RWPE2 (cell line): Measurements from ENCODE around the gene PSME3IP1.
"Not testable (repeated sequence)": the region's sequence is repeated elsewhere in the genome, so short reads cannot be mapped to it uniquely, and the experiment has no call there.

Experiments
- ATAC-seq: fragments of 200-7000 bp; cut with Tn5 transposase; 3 replicates; pipeline ENCODE4 v1.9.1; 2021; ENCODE audit warnings: low read depth
- DNase-seq: peaks from one replicate; pipeline ENCODE4 v3.0.0-alpha.2; 2020; ENCODE audit warnings: low spot score
- H3K27ac ChIP-seq: fragments of 450-650 bp; 2 replicates; pipeline ENCODE4 v1.5.1; 2017; ENCODE audit warnings: mild to moderate bottlenecking; ENCODE audit not compliant: poor library complexity, severe bottlenecking
- H3K27me3 ChIP-seq: fragments of 250-450 bp; sonication (Bioruptor Pico); 2 replicates; pipeline ENCODE4 v1.5.1; 2021; ENCODE audit warnings: mild to moderate bottlenecking, moderate library complexity; ENCODE audit not compliant: insufficient read depth, poor library complexity, severe bottlenecking
- H3K36me3 ChIP-seq: fragments of 250-450 bp; sonication (Bioruptor Pico); 2 replicates; pipeline ENCODE4 v1.5.1; 2020; ENCODE audit warnings: low read depth, mild to moderate bottlenecking, moderate library complexity
- H3K4me1 ChIP-seq: fragments of 250-450 bp; sonication (Bioruptor Pico); 2 replicates; pipeline ENCODE4 v1.5.1; 2021; ENCODE audit warnings: mild to moderate bottlenecking, moderate library complexity; ENCODE audit not compliant: insufficient read depth, poor library complexity, severe bottlenecking
- H3K4me3 ChIP-seq: fragments of 250-450 bp; sonication (Bioruptor Pico); 2 replicates; pipeline ENCODE4 v1.5.1; 2021; ENCODE audit warnings: mild to moderate bottlenecking, moderate library complexity; ENCODE audit not compliant: severe bottlenecking
- H3K9me3 ChIP-seq: fragments of 250-450 bp; sonication (Bioruptor Pico); 2 replicates; pipeline ENCODE4 v1.5.1; 2021; ENCODE audit warnings: mild to moderate bottlenecking, moderate library complexity; ENCODE audit not compliant: severe bottlenecking
- CTCF ChIP-seq: fragments of 450-650 bp; IDR thresholded peaks from one replicate; pipeline ENCODE4 v1.5.1; 2017; ENCODE audit warnings: mild to moderate bottlenecking, moderate library complexity; ENCODE audit not compliant: poor library complexity, severe bottlenecking

Gene PSME3IP1

GRCh38 chr16:57208926-57209325, 23.1 kb upstream of the PSME3IP1 start:
- TF ChIP-seq CTCF, result no peak
- DNase-seq (no peak), ATAC-seq (no peak)
- peaks cover 90% of the 10 kb centered on the region for H3K36me3 ChIP-seq
- peaks cover 12% of the 10 kb centered on the region for H3K4me1 ChIP-seq
- no peaks in the 10 kb centered on the region for H3K27me3 ChIP-seq
- H3K27ac ChIP-seq, result no peak overlapping the region
- H3K9me3 ChIP-seq, result no peaks in the 10 kb centered on the region
- no peak overlapping the region for H3K4me3 ChIP-seq

- ATAC-seq (no peak), DNase-seq (no peak)
- TF ChIP-seq CTCF, result no peak
- Histone ChIP-seq H3K27me3 (no peaks in the 10 kb centered on the region), H3K4me1 (no peaks in the 10 kb centered on the region), H3K36me3 (peaks cover 60% of the 10 kb centered on the region), H3K27ac (no peak overlapping the region), H3K4me3 (no peak overlapping the region), H3K9me3 (no peaks in the 10 kb centered on the region)
Observed at GRCh38 chr16:57204675-57205074, 18.8 kb upstream of the PSME3IP1 start.

GRCh38 chr16:57203451-57203850, 17.6 kb upstream of the PSME3IP1 start:
- Histone ChIP-seq H3K27me3 (no peaks in the 10 kb centered on the region), H3K36me3 (peaks cover 48% of the 10 kb centered on the region), H3K4me3 (no peak overlapping the region), H3K27ac (no peak overlapping the region), H3K9me3 (no peaks in the 10 kb centered on the region), H3K4me1 (no peaks in the 10 kb centered on the region)
- no peak for TF ChIP-seq CTCF
- DNase-seq (no peak), ATAC-seq (no peak)

- Histone ChIP-seq H3K4me3 (no peak overlapping the region), H3K9me3 (no peaks in the 10 kb centered on the region), H3K27ac (no peak overlapping the region), H3K27me3 (no peaks in the 10 kb centered on the region), H3K4me1 (peaks cover 2% of the 10 kb centered on the region), H3K36me3 (peaks cover 42% of the 10 kb centered on the region)
- ATAC-seq (no peak), DNase-seq (no peak)
- no peak for TF ChIP-seq CTCF
Observed at GRCh38 chr16:57202095-57202886, 16.5 kb upstream of the PSME3IP1 start.

GRCh38 chr16:57200926-57201325, 15.1 kb upstream of the PSME3IP1 start:
- not testable (repeated sequence) for H3K27me3 ChIP-seq, H3K4me3 ChIP-seq, ATAC-seq, H3K9me3 ChIP-seq, H3K27ac ChIP-seq, DNase-seq
- Histone ChIP-seq H3K4me1 (peaks cover 15% of the 10 kb centered on the region), H3K36me3 (peaks cover 33% of the 10 kb centered on the region)

GRCh38 chr16:57200321-57200720, 14.5 kb upstream of the PSME3IP1 start:
- not testable (repeated sequence) for H3K4me3 ChIP-seq, DNase-seq, ATAC-seq, H3K27ac ChIP-seq, H3K9me3 ChIP-seq, H3K27me3 ChIP-seq
- Histone ChIP-seq H3K4me1 (peaks cover 17% of the 10 kb centered on the region), H3K36me3 (peaks cover 27% of the 10 kb centered on the region)
